Stimulated activated naive B cell treated with anti-CD40 and anti-IgM and Interleukin-4, amounts not matched to agents 10 μg/mL and 1 μg/mL and 100 μg/mL, for 72 hours (primary cell): ENCODE results near the gene GNGT2.
A peak's percentile ranks its signal among the peaks of the same experiment; 100 is the strongest.

ENCODE experiments used
- ATAC-seq, 2 donors: fragments of 150-1000 bp; cut with Tn5 transposase; replicated peaks; 2 replicates each; pipeline ENCODE4 v1.10.0; 2021; ENCODE audit warnings: moderate library complexity in 1 of 2
- DNase-seq: peaks from one replicate; pipeline ENCODE4 v3.0.0; 2021
- H3K27ac Mint-ChIP-seq: one replicate; pipeline ENCODE4 v1.8.0; 2022; ENCODE audit warnings: mild to moderate bottlenecking, mixed read lengths
- H3K27me3 Mint-ChIP-seq, 2 donors: one replicate each; pipeline ENCODE4 v1.8.0; 2022; ENCODE audit warnings: mixed read lengths in 2 of 2
- H3K36me3 Mint-ChIP-seq, 2 donors: one replicate each; pipeline ENCODE4 v1.8.0; 2022; ENCODE audit warnings: mixed read lengths in 2 of 2, mild to moderate bottlenecking in 1 of 2
- H3K4me1 Mint-ChIP-seq, 2 donors: one replicate each; pipeline ENCODE4 v1.8.0; 2022; ENCODE audit warnings: mixed read lengths in 2 of 2, mild to moderate bottlenecking in 1 of 2
- H3K4me3 Mint-ChIP-seq, 2 donors: one replicate each; pipeline ENCODE4 v1.8.0; 2022; ENCODE audit warnings: mild to moderate bottlenecking in 2 of 2, mixed read lengths in 2 of 2, moderate library complexity in 1 of 2
- H3K9me3 Mint-ChIP-seq, 2 donors: one replicate each; pipeline ENCODE4 v1.8.0; 2022; ENCODE audit warnings: mixed read lengths in 2 of 2, mild to moderate bottlenecking in 1 of 2

Gene GNGT2

DNA sequence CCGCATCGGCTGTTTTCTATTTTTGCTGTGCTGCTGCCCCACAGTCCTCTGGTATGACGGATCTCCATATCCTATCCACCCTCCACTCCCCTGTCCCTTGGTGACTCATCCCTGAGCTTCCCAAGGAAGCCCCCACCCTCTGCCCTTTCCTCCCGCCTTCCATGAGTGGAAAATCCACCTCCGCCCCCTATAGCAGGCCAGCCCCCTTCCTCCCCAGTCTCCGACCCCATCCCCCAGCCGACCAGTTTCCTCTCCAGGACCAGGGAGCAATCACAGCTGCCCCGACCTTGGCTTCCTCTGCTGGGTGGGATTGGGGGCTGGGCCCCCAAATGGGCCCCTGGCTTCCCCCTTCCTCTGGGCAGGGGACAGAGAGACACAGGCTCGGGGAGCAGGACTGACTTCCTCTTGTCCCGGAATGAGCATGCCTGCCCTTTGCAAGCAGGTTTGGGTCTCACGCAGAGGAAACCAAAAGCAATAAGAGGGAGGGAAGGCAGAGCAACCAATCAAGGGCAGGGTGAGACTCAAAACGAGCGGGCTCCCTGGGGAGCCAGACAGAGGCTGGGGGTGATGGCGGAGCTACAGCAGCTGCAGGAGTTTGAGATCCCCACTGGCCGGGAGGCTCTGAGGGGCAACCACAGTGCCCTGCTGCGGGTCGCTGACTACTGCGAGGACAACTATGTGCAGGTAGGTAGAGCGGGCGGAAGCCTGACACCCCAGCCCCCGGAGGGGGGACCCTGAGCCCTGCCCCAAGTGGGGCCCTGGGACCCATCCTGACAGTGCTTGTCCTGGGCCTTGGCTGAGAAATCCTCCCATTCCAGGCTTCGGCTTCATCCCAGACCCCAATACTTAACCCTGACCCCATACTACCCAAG, at the start of gene GNGT2, which contains the start of gene ABI3:
GNGT2 (minus strand) TSS at position 417 of the 872 bp plus-strand sequence. CDS start 3,152 bp downstream, outside the sequence.
ABI3 (plus strand) TSS at position 550 of the 872 bp plus-strand sequence; CDS start at position 568, 18 bp downstream.
- peak within 1 kb of the TSS; percentile 84 to 91 for H3K4me3 Mint-ChIP-seq
- peaks cover 17 to 27% of the 10 kb centered on the region in 2 donors for H3K36me3 Mint-ChIP-seq
- H3K9me3 Mint-ChIP-seq = peaks cover 0 to 2% of the 10 kb centered on the region in 2 donors

DNA sequence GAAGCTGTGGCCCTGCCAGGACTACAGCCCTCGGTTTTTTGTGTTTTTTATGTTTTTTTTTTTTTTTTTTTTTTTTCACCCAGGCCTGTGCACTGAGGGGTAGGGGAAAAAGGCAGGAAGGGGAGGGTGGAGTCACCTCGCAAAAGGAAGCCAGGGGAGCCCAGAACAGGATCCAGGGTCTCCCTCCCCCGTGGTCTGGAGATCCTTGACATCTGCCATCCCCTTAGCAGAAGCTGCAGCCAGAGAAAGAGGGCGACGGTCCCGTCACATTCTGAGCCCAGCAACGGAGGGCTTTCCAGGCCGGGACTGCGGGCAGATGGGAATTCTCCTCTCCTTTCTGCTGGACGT, 49.3 kb upstream of the GNGT2 start:
- no peak overlapping the region for H3K27ac Mint-ChIP-seq
- peaks cover 7 to 9% of the 10 kb centered on the region in 2 donors for H3K4me1 Mint-ChIP-seq
- H3K27me3 Mint-ChIP-seq = peaks cover 10 to 27% of the 10 kb centered on the region in 2 donors
- ATAC-seq = peak; percentile 4 to 8
- no peak for DNase-seq
- no peaks in the 10 kb centered on the region for H3K9me3 Mint-ChIP-seq
- H3K36me3 Mint-ChIP-seq = no peaks in the 10 kb centered on the region
- H3K4me3 Mint-ChIP-seq = peak overlapping the region; percentile 85

More for the DNA sequence above, at the start of gene GNGT2, which contains the start of gene ABI3:
- H3K27me3 Mint-ChIP-seq = no peaks in the 10 kb centered on the region
- DNase-seq = peak; percentile 79
- H3K4me1 Mint-ChIP-seq = peaks cover 62 to 65% of the 10 kb centered on the region in 2 donors
- peak within 1 kb of the TSS; percentile 97 for H3K27ac Mint-ChIP-seq
- ATAC-seq = peak; percentile 97

DNA sequence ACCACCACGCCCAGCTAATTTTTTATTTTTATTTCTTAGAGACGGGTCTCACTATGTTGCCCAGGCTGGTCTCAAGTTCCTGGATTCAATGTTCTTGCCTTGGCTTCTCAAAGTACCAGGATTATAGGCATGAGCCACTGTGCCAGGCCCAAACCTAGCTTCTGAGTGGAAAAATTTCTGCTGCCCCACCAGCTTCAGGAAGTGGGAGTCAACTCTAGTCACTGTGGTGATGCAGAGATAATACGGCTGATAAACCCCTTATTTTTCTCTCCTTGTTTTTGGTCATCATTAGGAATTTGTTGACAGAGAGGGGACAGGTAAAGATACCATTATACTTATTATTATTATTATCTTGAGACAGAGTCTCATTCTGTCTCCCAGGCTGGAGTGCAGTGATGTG, 48.0 kb upstream of the GNGT2 start:
- no peak overlapping the region for H3K4me3 Mint-ChIP-seq
- DNase-seq (no peak), ATAC-seq (no peak)
- H3K9me3 Mint-ChIP-seq = no peaks in the 10 kb centered on the region
- no peaks in the 10 kb centered on the region for H3K36me3 Mint-ChIP-seq
- H3K27me3 Mint-ChIP-seq = peaks cover 3 to 19% of the 10 kb centered on the region in 2 donors
- peaks cover 7 to 9% of the 10 kb centered on the region in 2 donors for H3K4me1 Mint-ChIP-seq
- H3K27ac Mint-ChIP-seq = no peak overlapping the region

DNA sequence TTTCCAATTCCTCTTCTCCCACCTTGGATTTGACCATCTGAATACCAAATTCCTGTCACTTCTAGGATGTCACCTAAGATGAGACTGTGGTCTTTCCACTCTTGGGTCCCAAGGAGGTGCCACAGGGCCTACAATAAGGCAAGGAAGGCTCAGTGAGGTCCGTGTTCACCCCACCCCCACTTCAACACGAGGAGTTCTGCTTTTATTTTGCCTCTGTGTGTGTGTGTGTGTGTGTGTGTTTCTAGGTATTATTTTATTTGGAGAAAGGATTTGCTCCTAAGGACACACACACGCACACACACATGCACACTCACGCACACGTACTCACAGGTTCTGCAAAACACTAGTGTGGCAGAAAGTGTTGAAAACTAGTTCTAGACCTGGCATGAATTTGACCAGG, 44.8 kb upstream of the GNGT2 start:
- Mint-ChIP-seq H3K4me1 (no peaks in the 10 kb centered on the region), H3K36me3 (no peaks in the 10 kb centered on the region), H3K4me3 (no peak overlapping the region), H3K9me3 (no peaks in the 10 kb centered on the region), H3K27ac (no peak overlapping the region), H3K27me3 (peaks cover 7 to 15% of the 10 kb centered on the region in 2 donors)
- ATAC-seq (no peak), DNase-seq (no peak)

DNA sequence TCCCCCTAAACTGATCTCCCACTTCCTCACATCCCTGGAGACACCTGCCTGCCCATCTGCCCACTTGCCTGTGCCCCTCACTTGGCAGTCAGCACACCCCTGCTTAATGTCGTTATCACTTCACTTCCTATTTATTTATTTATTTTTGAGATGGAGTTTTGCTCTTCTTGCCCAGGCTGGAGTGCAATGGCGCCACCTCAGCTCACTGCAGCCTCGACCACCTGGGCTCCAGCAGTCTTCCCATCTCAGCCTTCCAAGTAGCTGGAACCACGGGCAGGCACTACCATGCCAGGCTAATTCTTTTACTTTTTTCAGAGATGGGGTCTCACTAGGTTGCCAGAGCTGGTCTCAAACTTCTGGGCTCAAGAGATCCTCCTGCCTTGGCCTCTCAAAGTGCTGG, 43.7 kb upstream of the GNGT2 start:
- Mint-ChIP-seq H3K4me1 (peaks cover 0 to 2% of the 10 kb centered on the region in 2 donors), H3K27me3 (peaks cover 10 to 25% of the 10 kb centered on the region in 2 donors), H3K27ac (no peak overlapping the region), H3K9me3 (no peaks in the 10 kb centered on the region), H3K36me3 (no peaks in the 10 kb centered on the region), H3K4me3 (no peak overlapping the region)
- ATAC-seq = no peak
- no peak for DNase-seq

DNA sequence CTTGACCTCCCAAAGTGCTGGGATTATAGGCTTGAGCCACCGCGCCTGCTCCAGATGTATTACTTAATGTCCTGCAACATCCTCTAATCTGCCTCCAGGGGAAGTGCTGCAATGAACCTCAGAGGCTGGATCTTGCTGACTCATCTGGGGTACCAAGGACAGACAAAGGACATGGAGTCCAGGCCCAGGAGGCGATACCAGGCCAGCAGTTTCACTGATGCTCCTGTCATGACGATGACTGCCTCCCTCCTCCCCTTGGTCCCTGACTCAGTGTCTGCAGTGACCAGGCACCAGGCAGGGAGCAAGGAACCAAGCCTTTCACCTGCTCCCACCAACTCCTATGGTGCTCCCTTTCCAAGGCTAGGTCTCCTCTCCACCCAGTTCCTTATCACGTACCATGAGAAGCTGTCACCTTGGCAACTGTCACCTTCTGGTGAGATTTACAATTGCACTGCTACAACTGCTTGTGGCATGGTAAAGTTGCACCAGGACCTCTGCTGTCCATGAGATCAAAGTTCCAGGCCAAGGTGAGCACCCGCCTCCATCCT, 41.8 kb upstream of the GNGT2 start:
- Mint-ChIP-seq H3K4me1 (peaks cover 0 to 2% of the 10 kb centered on the region in 2 donors), H3K27ac (no peak overlapping the region), H3K9me3 (no peaks in the 10 kb centered on the region), H3K4me3 (no peak overlapping the region), H3K27me3 (peaks cover 22 to 39% of the 10 kb centered on the region in 2 donors), H3K36me3 (no peaks in the 10 kb centered on the region)
- no peak for DNase-seq
- ATAC-seq = no peak

DNA sequence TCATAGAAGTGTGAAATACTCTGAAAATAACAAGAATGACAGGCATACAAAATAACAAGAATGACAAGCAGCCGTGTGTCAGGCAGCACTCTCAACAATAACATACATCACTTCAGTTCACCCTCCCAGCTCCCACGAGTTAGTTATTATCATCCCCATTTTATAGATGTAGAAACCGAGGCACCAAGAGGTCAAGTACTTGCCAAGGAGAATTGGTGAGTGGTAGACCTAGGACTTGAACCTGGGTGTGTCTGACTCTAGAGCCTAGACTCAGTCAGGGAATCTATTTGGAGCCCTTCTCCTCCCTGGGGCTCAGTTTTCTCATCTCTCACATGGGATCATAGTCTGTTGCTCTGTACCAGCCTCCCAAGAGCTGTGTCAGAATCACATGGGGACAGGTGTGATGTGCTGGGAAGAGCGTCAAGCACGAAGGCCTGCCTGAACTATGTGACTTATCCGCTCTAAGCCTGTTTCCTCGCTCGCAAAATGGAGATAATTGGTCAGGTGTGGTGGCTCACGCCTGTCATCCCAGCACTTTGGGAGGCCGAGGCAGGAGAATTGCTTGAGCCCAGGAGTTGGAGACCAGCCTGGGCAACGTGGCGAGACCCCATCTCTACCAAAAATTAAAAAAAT, 39.6 kb upstream of the GNGT2 start:
- Mint-ChIP-seq H3K9me3 (no peaks in the 10 kb centered on the region), H3K4me3 (no peak overlapping the region), H3K36me3 (no peaks in the 10 kb centered on the region), H3K4me1 (peaks cover 0 to 2% of the 10 kb centered on the region in 2 donors), H3K27me3 (peaks cover 36 to 60% of the 10 kb centered on the region in 2 donors), H3K27ac (no peak overlapping the region)
- ATAC-seq (no peak), DNase-seq (no peak)

DNA sequence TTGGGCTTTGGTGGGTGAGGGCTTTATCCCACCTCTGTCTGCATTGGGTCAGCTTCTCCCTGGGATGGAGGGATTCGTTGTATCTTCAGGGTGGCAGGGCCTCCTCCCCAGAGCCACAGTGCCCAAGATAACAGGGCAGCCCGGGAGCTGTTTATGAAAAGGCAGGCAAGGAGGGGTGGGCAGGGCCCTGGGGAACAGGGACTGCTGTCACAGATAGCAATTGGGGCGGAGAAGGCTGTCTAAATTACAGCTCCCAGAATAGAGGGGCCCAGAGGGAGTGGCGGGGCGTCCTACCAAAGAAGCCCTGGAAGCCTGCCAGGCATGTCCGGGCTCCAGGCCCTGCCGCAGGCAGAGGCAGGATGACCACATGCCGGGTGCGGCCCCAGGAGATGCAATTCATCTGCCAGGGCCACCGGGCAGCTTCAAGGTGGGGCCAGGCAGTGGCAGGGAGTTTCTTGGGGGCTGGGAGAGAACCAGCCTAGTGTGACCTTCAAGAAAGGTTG, 39.0 kb upstream of the GNGT2 start:
- Mint-ChIP-seq H3K4me3 (no peak overlapping the region), H3K36me3 (no peaks in the 10 kb centered on the region), H3K4me1 (peaks cover 1 to 2% of the 10 kb centered on the region in 2 donors), H3K27ac (no peak overlapping the region), H3K9me3 (no peaks in the 10 kb centered on the region), H3K27me3 (peaks cover 36 to 66% of the 10 kb centered on the region in 2 donors)
- DNase-seq = no peak
- no peak for ATAC-seq

DNA sequence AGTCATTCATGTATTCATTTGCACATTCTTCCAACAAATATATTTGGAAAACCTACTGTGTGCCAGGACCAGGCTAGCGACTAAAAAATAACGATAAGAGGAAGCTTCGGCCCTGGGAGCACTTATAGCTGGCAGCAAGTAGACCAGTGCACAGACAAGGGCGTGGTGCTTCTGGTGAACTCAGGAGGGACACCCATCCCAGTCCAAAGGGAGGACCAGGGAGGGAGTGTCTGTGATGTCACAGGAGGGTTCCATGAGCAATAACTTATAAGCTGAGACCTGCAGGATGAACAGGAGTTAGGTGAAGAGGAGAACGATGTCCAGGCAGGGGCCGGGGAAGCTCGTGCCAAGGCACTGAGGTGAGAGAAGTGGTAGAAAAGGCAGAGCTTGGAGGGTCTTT, 37.6 kb upstream of the GNGT2 start:
- H3K27ac Mint-ChIP-seq = no peak overlapping the region

DNA sequence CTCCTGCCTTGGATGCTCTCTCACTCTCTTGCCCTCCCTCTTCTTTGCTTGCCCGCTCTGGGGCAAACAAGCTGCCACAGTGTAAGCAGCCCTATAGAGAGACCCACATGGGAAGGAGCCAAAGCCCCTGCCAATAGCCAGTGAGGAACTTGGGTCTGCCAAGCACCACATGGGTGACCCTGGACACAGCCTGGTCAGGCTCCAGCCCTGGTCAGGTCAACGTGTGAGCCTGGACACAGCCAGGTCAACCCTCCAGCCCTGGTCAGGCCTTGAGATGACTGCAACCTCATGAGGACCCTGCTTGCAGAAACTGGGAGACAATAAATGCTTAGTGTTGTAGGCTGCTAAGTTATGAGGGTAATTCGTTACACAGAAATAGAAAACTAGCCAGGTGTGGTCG, 34.5 kb upstream of the GNGT2 start:
- peaks cover 36 to 69% of the 10 kb centered on the region in 2 donors for H3K27me3 Mint-ChIP-seq
- H3K27ac Mint-ChIP-seq = no peak overlapping the region
- no peak for DNase-seq
- H3K4me1 Mint-ChIP-seq = peaks cover 2 to 6% of the 10 kb centered on the region in 2 donors
- no peaks in the 10 kb centered on the region for H3K9me3 Mint-ChIP-seq
- H3K4me3 Mint-ChIP-seq = no peak overlapping the region
- no peak for ATAC-seq
- no peaks in the 10 kb centered on the region for H3K36me3 Mint-ChIP-seq

More for the DNA sequence above, 37.6 kb upstream of the GNGT2 start:
- H3K27me3 Mint-ChIP-seq = peaks cover 35 to 69% of the 10 kb centered on the region in 2 donors
- peaks cover 2 to 6% of the 10 kb centered on the region in 2 donors for H3K4me1 Mint-ChIP-seq
- DNase-seq (no peak), ATAC-seq (no peak)
- no peak overlapping the region for H3K4me3 Mint-ChIP-seq
- no peaks in the 10 kb centered on the region for H3K9me3 Mint-ChIP-seq
- no peaks in the 10 kb centered on the region for H3K36me3 Mint-ChIP-seq

DNA sequence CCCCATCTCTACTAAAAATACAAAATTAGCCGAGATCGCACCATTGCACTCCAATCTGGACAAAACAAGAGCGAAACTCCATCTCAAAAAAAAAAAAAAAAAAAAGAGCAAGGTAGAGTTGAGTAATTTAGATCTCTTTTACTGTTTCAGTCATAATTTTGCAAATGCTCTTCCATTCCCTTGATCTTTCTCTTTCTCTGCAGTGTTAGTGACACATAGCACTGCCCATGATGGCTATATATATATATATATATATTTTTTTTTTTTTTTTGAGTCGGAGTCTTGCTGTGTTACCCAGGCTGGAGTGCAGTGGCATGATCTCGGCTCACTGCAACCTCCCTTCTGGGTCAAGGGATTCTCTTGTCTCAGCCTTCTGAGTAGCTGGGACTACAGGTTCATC, 32.4 kb upstream of the GNGT2 start:
- Mint-ChIP-seq H3K36me3 (no peaks in the 10 kb centered on the region), H3K27ac (no peak overlapping the region), H3K4me1 (peaks cover 0 to 6% of the 10 kb centered on the region in 2 donors), H3K9me3 (no peaks in the 10 kb centered on the region), H3K4me3 (no peak overlapping the region), H3K27me3 (peaks cover 36 to 67% of the 10 kb centered on the region in 2 donors)
- DNase-seq (no peak), ATAC-seq (no peak)

DNA sequence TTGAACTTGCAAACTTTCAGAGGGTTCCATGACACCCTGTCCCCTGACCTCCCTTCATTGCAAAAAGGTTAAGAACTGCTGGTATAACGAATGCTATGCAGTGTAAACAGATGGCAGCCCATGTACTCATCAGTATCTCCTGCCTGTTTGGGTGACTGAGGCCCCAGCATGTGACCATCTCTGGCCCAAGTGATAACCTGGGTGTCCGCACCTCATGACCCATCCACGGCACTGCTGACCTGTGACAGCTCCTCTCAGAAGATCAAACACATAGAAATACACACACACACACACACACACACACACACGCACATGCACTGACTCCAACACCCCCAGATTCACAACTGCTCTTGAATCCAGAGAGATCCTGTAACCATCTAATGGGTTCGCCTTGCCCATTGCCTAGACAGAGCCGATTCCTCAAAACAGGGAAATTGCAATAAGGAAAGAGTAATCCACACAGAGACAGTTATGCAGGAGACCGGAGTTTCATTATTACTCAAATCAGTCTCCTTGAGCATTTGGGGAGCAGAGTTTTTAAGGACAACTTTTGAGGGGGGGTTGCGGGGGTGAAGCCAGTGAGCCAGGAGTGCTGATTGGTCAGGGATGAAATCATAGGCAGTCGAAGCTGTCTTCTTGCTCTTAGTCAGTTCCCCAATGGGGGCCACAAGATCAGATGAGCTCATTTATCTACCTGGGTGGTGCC, 31.5 kb upstream of the GNGT2 start:
- Mint-ChIP-seq H3K4me1 (peaks cover 0 to 6% of the 10 kb centered on the region in 2 donors), H3K27me3 (peaks cover 27 to 57% of the 10 kb centered on the region in 2 donors), H3K9me3 (no peaks in the 10 kb centered on the region), H3K36me3 (no peaks in the 10 kb centered on the region), H3K27ac (no peak overlapping the region), H3K4me3 (no peak overlapping the region)
- DNase-seq (no peak), ATAC-seq (no peak)

DNA sequence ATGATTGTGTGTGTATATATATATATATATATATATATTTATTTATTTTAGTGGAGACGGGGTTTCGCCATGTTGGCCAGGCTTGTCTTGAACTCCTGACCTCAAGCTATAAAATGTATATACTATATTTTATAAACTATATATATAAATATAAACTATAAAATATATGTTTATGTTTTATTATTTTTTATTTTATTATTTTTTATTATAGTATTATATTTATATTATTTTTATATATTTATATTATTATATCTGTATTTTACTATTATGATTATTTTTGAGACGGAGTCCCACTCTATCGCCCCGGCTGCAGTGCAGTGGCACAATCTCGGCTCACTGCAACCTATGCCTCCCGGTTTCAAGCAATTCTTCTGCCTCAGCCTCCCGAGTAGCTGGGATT, 30.7 kb upstream of the GNGT2 start:
- DNase-seq = no peak
- H3K36me3 Mint-ChIP-seq = no peaks in the 10 kb centered on the region
- H3K4me3 Mint-ChIP-seq = no peak overlapping the region
- H3K27me3 Mint-ChIP-seq = peaks cover 23 to 50% of the 10 kb centered on the region in 2 donors
- peaks cover 0 to 6% of the 10 kb centered on the region in 2 donors for H3K4me1 Mint-ChIP-seq
- H3K9me3 Mint-ChIP-seq = no peaks in the 10 kb centered on the region
- no peak overlapping the region for H3K27ac Mint-ChIP-seq
- no peak for ATAC-seq

DNA sequence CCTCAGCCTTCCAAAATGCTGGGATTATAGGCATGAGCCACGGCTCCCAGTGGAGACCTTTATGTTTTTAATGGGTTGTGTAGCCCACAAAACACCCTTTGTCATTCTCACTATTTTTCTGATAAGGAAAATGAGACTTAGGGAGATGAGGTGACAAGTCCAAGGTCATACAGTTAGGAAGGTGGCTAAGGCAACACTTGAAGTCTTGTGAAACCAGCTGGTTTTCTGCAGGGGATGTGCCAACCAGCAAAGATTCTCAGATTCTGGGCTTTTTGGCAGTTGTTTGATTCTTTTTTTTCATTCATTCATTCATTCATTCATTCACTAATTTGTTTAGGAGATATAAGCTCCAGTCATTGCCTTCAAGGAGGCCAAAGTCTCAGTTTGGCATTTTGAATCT, 30.2 kb upstream of the GNGT2 start:
- Mint-ChIP-seq H3K27me3 (peaks cover 24 to 50% of the 10 kb centered on the region in 2 donors), H3K4me1 (peaks cover 0 to 6% of the 10 kb centered on the region in 2 donors), H3K4me3 (no peak overlapping the region), H3K9me3 (no peaks in the 10 kb centered on the region), H3K36me3 (no peaks in the 10 kb centered on the region), H3K27ac (no peak overlapping the region)
- ATAC-seq (no peak), DNase-seq (no peak)
